Activated naive CD8-positive, alpha-beta T cell treated with anti-CD3 and anti-CD28 coated beads, Interleukin-2, amount 50 U/mL, for 24 hours (primary cell): ENCODE data around the gene C20orf173.

Source experiments
- ATAC-seq: fragments of 150-1000 bp; cut with Tn5 transposase; one replicate; pipeline ENCODE4 v1.10.0; 2021
- DNase-seq: peaks from one replicate; pipeline ENCODE4 v3.0.0; 2021
- H3K27ac Mint-ChIP-seq: one replicate; pipeline ENCODE4 v1.8.0; 2021; ENCODE audit warnings: mild to moderate bottlenecking, mixed read lengths
- H3K27me3 Mint-ChIP-seq: one replicate; pipeline ENCODE4 v1.8.0; 2021; ENCODE audit warnings: mixed read lengths
- H3K36me3 Mint-ChIP-seq: one replicate; pipeline ENCODE4 v1.8.0; 2021; ENCODE audit warnings: low read depth, mixed read lengths
- H3K4me1 Mint-ChIP-seq: one replicate; pipeline ENCODE4 v1.8.0; 2021; ENCODE audit warnings: mixed read lengths
- H3K4me3 Mint-ChIP-seq: one replicate; pipeline ENCODE4 v1.8.0; 2021; ENCODE audit warnings: mild to moderate bottlenecking, moderate library complexity, mixed read lengths
- H3K9me3 Mint-ChIP-seq: one replicate; pipeline ENCODE4 v1.8.0; 2021; ENCODE audit warnings: mixed read lengths

Gene C20orf173

DNA sequence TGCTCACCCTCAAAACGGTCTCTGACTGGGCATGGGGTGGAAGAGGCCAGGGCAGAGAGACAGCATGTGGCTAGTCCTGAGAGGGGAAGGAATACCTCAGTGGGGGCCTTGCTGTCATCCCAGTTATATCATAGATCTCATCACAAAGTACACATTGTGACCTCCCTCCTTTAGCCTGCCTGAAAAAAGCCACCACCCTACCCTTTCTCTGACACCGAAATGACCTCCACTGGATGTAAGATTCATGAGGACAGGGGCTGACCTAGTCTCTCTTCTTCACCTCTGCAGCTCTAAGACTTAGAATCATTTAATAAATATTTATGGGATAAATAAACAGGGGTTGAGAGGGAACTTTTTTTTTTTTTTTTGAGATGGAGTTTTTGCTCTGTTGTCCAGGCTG is at the start of gene C20orf173:
C20orf173 (minus strand) TSS at position 101 of the 400 bp plus-strand sequence. CDS start 279 bp downstream, outside the sequence.
- DNase-seq (no peak), ATAC-seq (no peak)
- no peaks in the 10 kb centered on the region for H3K27me3 Mint-ChIP-seq
- H3K27ac Mint-ChIP-seq, result no peak within 1 kb of the TSS
- no peaks in the 10 kb centered on the region for H3K36me3 Mint-ChIP-seq
- no peaks in the 10 kb centered on the region for H3K4me1 Mint-ChIP-seq
- no peak within 1 kb of the TSS for H3K4me3 Mint-ChIP-seq
- H3K9me3 Mint-ChIP-seq, result no peaks in the 10 kb centered on the region

GRCh38 chr20:35579196-35579595 is 49.7 kb upstream of the C20orf173 start:
- Mint-ChIP-seq H3K4me1 (no peaks in the 10 kb centered on the region), H3K36me3 (no peaks in the 10 kb centered on the region), H3K9me3 (no peaks in the 10 kb centered on the region), H3K27me3 (no peaks in the 10 kb centered on the region), H3K4me3 (no peak overlapping the region), H3K27ac (no peak overlapping the region)
- ATAC-seq (no peak), DNase-seq (no peak)

GRCh38 chr20:35578469-35578868 is 49.0 kb upstream of the C20orf173 start:
- DNase-seq (no peak), ATAC-seq (no peak)
- H3K4me1 Mint-ChIP-seq, result no peaks in the 10 kb centered on the region
- no peak overlapping the region for H3K27ac Mint-ChIP-seq
- no peaks in the 10 kb centered on the region for H3K27me3 Mint-ChIP-seq
- H3K9me3 Mint-ChIP-seq, result no peaks in the 10 kb centered on the region
- H3K4me3 Mint-ChIP-seq, result no peak overlapping the region
- H3K36me3 Mint-ChIP-seq, result peaks cover 2% of the 10 kb centered on the region

DNA sequence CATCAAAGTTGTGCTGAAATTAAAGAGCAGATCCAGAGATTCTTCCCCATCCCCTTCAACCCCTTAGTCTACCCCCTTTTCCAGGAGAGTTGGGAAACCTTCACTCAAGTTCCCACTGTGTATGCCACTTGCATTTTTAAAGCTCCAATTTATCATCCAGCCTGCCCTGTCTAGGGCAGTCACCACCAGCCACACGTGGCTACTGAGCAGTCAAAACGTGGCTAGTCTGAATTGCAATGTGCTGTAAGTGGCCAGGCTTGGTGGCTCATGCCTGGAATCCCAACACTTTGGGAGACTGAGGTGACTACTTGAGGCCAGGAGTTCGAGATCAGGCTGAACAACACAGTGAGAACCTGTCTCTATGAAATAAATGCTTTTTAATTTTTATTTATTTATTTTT is 47.4 kb upstream of the C20orf173 start:
- ATAC-seq, result no peak
- Mint-ChIP-seq H3K27ac (no peak overlapping the region), H3K9me3 (peaks cover 5% of the 10 kb centered on the region), H3K27me3 (no peaks in the 10 kb centered on the region), H3K36me3 (peaks cover 5% of the 10 kb centered on the region), H3K4me3 (no peak overlapping the region), H3K4me1 (no peaks in the 10 kb centered on the region)
- DNase-seq, result no peak

DNA sequence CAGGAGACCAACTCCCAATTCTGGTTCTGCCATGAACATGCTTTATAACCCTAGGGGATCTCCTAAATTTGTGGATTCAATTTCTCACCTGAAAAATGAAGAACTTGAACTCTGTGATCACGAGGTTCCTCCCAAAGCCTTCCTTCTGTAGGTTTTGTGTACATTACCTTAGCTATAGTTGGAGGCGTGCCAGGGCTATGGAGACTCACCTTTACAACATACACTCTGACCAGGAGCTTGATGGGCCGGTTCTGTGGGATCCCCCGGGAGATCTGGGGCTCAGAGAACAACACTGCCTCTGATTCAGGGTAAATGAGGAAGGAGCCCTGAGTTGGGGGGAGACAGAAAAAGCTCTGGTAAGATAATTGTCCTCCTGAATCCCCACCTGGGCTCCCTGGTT is 46.5 kb upstream of the C20orf173 start:
- Mint-ChIP-seq H3K27me3 (no peaks in the 10 kb centered on the region), H3K4me3 (no peak overlapping the region), H3K36me3 (peaks cover 5% of the 10 kb centered on the region), H3K4me1 (no peaks in the 10 kb centered on the region), H3K9me3 (peaks cover 5% of the 10 kb centered on the region), H3K27ac (no peak overlapping the region)
- no peak for ATAC-seq
- DNase-seq, result no peak

DNA sequence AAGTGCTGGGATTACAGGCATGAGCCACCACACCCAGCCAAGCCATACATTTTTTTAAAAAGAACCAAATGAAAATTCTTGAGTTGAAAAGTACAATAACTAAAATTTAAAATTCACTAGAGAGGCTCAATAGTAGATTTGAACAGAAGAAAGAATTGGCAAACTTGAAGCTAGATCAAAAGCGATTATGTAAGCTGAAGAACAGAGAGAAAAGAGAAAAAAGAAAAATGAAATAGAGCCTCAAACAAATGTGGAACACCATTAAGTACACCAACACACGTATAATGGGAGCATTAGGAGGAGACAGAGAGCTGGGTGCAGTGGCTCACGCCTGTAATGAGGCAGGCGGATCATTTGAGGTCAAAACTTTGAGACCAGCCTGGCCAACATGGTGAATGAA is 43.4 kb upstream of the C20orf173 start:
- no peaks in the 10 kb centered on the region for H3K4me1 Mint-ChIP-seq
- no peak overlapping the region for H3K27ac Mint-ChIP-seq
- H3K4me3 Mint-ChIP-seq, result no peak overlapping the region
- DNase-seq (no peak), ATAC-seq (no peak)
- no peaks in the 10 kb centered on the region for H3K27me3 Mint-ChIP-seq
- H3K9me3 Mint-ChIP-seq, result peaks cover 5% of the 10 kb centered on the region
- H3K36me3 Mint-ChIP-seq, result peaks cover 5% of the 10 kb centered on the region

DNA sequence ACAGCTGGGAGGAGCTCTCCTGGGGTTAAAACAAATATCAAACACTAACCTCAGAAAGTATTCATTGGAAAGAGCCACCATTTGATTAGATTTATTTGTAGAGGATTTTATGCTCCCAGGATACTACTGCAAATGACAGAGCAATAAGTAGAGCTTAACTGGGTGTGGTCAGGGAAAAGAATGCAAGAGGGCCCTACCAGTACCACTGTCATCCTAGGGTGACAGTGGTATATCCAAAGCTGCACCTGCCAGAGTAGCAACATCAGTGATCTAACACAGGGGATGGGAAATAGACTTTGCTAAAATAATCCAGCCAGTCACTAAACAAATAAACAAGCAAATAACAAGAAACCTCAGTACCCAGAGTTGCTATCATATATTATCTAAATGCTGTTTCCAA is 42.1 kb upstream of the C20orf173 start:
- Mint-ChIP-seq H3K27ac (no peak overlapping the region), H3K36me3 (peaks cover 5% of the 10 kb centered on the region), H3K9me3 (peaks cover 5% of the 10 kb centered on the region), H3K27me3 (peaks cover 3% of the 10 kb centered on the region), H3K4me1 (no peaks in the 10 kb centered on the region), H3K4me3 (no peak overlapping the region)
- ATAC-seq (no peak), DNase-seq (no peak)

- ATAC-seq, result no peak
These were observed 39.2 kb upstream of the C20orf173 start for GRCh38 chr20:35568645-35569044.

DNA sequence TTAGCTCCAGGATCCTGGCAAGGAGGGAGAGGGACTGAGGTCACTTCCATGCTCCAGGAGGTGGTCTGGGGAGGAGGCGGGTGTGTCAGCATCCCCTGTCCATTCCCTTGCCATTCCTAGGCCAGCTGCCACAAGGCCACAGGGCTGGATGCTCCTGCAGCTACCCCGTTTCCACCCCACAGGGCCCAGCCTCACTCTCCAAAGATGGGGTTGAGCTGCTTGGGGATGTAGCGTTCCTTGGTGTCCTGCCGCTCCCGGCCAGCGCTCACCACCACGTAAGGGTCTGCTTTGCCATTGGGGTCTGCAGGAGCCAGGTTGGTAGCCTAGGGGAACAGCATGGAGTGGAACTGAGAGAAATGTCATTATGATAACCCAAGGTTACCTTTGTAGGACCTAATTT is 35.5 kb upstream of the C20orf173 start:
- peaks cover 5% of the 10 kb centered on the region for H3K27me3 Mint-ChIP-seq
- no peaks in the 10 kb centered on the region for H3K9me3 Mint-ChIP-seq
- DNase-seq (no peak), ATAC-seq (no peak)
- H3K4me3 Mint-ChIP-seq, result no peak overlapping the region
- no peaks in the 10 kb centered on the region for H3K4me1 Mint-ChIP-seq
- H3K27ac Mint-ChIP-seq, result no peak overlapping the region
- no peaks in the 10 kb centered on the region for H3K36me3 Mint-ChIP-seq

More at GRCh38 chr20:35568645-35569044, 39.2 kb upstream of the C20orf173 start:
- H3K4me1 Mint-ChIP-seq, result no peaks in the 10 kb centered on the region
- peaks cover 5% of the 10 kb centered on the region for H3K27me3 Mint-ChIP-seq
- no peak overlapping the region for H3K27ac Mint-ChIP-seq
- H3K9me3 Mint-ChIP-seq, result peaks cover 5% of the 10 kb centered on the region
- H3K4me3 Mint-ChIP-seq, result no peak overlapping the region
- peaks cover 3% of the 10 kb centered on the region for H3K36me3 Mint-ChIP-seq
- no peak for DNase-seq

DNA sequence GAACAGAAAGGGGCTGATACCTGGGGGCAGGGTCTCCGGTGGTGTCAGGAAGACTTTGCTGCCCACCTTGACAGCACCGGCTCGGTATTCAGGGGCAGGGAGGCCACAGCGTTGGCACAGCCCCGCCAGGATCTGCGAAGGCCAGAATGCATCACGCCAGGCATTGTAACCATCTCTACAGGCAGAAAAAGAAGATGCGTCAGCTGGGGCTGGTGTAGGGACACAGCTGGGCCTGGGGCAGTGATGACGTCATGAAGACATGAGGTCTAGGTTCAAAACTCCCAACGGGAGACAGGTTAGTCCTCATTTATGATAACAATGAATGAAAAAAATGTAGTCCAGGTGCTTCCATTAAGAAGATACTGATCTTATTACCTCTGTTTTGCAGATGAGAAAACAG is 34.4 kb upstream of the C20orf173 start:
- H3K4me1 Mint-ChIP-seq, result no peaks in the 10 kb centered on the region

DNA sequence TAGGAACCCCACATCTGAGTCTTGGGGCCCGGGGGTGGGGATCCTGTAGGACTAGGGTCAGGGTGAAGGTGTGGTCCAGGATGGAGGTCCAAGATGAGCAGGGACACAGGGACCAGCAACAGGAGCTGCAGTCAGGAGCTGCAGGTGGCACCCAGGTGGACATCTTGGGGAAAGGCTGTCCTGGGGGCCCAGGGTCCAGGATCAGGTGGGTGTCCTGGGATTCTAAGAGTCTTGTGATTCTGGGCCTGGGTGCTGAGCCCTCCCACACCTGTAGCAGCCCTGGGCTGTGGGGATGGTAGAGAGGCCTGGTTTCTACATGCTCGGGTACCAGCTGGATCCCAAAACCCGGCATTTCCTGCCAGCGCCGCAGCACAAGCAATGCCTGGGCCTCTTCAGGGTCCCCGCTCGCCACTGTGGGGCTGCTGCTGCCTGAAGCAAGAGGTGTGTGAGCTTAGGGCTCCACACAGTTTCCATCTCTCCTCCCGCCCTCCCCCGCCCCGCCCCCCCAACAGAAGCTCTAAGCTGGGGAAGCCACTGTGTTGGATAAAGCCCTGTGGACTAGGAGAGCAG is 33.2 kb upstream of the C20orf173 start:
- no peak overlapping the region for H3K4me3 Mint-ChIP-seq
- DNase-seq, result no peak
- no peak for ATAC-seq
- no peaks in the 10 kb centered on the region for H3K4me1 Mint-ChIP-seq
- no peak overlapping the region for H3K27ac Mint-ChIP-seq
- no peaks in the 10 kb centered on the region for H3K36me3 Mint-ChIP-seq
- H3K27me3 Mint-ChIP-seq, result peaks cover 5% of the 10 kb centered on the region
- H3K9me3 Mint-ChIP-seq, result no peaks in the 10 kb centered on the region

More for the DNA sequence above, 34.4 kb upstream of the C20orf173 start:
- H3K27ac Mint-ChIP-seq, result no peak overlapping the region
- ATAC-seq (no peak), DNase-seq (no peak)
- H3K36me3 Mint-ChIP-seq, result no peaks in the 10 kb centered on the region
- H3K9me3 Mint-ChIP-seq, result no peaks in the 10 kb centered on the region
- peaks cover 5% of the 10 kb centered on the region for H3K27me3 Mint-ChIP-seq
- no peak overlapping the region for H3K4me3 Mint-ChIP-seq

GRCh38 chr20:35561671-35562070 is 32.2 kb upstream of the C20orf173 start:
- no peak overlapping the region for H3K27ac Mint-ChIP-seq
- H3K27me3 Mint-ChIP-seq, result peaks cover 2% of the 10 kb centered on the region
- peaks cover 3% of the 10 kb centered on the region for H3K36me3 Mint-ChIP-seq
- no peak overlapping the region for H3K4me3 Mint-ChIP-seq
- no peaks in the 10 kb centered on the region for H3K4me1 Mint-ChIP-seq
- DNase-seq (no peak), ATAC-seq (no peak)
- H3K9me3 Mint-ChIP-seq, result no peaks in the 10 kb centered on the region

DNA sequence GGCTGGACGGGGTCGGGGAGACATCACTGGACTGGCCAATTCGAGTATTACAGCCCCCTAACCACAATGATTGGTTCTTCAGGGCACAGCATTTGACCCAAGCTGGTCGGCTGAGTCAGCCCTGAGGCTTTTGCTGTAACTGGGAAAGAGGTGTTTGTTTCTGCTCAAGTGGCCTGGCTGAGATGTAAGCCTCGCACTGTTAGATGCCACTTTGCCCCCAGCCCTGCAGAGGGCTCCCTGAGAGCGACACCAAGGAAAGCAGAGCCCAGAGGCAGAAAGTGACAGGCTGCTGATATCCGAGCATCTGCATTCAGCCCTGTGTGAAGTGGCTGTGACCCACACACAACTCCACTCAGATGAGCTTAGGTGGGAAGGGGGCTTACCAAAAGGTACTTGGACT is 31.8 kb upstream of the C20orf173 start:
- Mint-ChIP-seq H3K4me1 (no peaks in the 10 kb centered on the region), H3K4me3 (no peak overlapping the region), H3K36me3 (peaks cover 3% of the 10 kb centered on the region), H3K27ac (no peak overlapping the region), H3K27me3 (peaks cover 2% of the 10 kb centered on the region), H3K9me3 (no peaks in the 10 kb centered on the region)
- no peak for DNase-seq
- ATAC-seq, result no peak

DNA sequence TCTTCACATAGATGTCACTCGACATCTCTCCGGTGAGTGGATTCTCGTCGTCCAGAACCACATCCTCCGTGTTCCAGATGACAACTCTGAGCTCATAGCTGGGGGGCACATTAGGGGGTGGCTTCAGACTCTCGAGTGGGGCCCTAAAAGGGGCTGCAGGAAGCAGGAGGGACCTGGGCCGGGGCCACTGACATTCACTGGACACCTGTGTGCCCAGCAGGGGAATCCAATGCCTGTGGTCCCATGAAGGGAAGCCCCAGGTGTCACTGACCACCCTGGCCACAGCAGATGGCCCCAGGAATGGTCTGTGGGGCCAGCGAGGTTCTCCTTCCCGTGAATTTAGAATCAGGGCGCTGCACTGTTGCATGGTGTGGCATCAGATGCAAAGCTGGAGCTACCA is 31.1 kb upstream of the C20orf173 start:
- ATAC-seq (no peak), DNase-seq (no peak)
- H3K27me3 Mint-ChIP-seq, result no peaks in the 10 kb centered on the region
- H3K4me3 Mint-ChIP-seq, result no peak overlapping the region
- H3K36me3 Mint-ChIP-seq, result peaks cover 3% of the 10 kb centered on the region
- no peaks in the 10 kb centered on the region for H3K4me1 Mint-ChIP-seq
- no peaks in the 10 kb centered on the region for H3K9me3 Mint-ChIP-seq
- no peak overlapping the region for H3K27ac Mint-ChIP-seq

DNA sequence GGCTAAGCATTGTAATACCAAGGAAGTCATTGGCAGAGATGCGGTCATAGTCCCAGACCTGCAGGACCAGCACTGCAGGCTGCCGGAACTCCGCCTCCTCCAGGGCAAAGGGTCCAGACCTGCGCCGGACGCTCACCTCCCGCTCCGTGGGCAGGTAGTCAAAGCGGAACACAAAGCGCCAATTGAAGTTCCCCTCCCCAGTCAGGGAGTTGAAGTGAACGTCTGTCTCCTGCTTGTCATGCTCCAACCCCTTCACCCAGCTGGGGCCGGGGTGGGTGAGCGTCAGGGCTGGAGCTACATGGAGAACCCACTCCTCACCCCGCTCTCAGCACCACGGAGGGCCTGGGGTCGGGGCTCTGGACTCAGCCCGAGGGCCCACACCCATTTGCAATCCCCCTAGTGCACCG is 30.7 kb upstream of the C20orf173 start:
- Mint-ChIP-seq H3K4me1 (no peaks in the 10 kb centered on the region), H3K36me3 (peaks cover 5% of the 10 kb centered on the region), H3K27ac (no peak overlapping the region), H3K27me3 (no peaks in the 10 kb centered on the region), H3K9me3 (no peaks in the 10 kb centered on the region), H3K4me3 (no peak overlapping the region)
- ATAC-seq (no peak), DNase-seq (no peak)
